Measurements from ENCODE around the gene ASMTL.
"Not testable (repeated sequence)": the region's sequence is repeated elsewhere in the genome, so short reads cannot be mapped to it uniquely, and the experiment has no call there.

Gene ASMTL

DNA sequence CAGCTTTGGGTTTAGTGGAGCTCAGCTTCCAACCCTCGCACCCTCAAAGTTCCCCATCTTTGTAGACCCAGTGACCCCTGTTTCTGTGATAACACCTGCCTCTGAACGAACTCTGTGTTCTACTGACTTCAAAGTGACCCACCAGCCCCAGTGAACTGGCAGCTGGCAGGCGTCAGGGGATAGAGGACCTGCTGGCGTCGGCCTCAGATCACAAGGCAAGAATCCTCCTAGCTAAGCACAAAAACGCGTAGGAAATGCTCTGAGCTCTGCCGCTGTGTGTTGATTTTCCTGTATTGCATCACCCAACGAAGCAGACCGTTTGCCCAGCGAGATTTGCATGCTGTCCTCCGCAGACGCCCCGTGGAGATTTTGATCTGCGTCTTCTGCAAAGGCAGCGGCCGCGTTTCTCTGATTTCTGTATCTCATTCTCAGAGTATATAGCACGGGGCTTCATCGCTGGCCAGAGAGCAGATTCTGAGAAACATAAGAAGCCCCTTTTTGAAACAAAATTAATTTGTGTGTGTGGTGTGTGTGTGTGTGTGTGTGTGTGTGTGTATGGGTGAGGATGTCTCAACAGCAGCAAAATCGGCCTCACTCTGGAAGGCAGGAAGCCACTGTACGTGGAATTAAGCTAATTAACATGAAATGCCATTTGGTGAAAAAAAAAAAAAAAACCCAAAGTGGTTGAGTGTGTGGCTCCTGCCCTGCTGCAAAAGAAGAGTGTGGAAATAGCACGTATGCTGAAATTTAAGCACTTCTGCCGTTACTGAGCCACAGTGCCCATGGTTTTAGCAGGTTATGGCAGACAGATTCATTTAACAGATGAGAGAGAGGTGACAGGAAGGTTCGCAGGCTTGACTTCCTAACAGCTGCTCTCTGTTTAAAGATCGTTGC lies 29.2 kb upstream of the ASMTL start:
- peak; percentile 67 for DNase-seq

DNA sequence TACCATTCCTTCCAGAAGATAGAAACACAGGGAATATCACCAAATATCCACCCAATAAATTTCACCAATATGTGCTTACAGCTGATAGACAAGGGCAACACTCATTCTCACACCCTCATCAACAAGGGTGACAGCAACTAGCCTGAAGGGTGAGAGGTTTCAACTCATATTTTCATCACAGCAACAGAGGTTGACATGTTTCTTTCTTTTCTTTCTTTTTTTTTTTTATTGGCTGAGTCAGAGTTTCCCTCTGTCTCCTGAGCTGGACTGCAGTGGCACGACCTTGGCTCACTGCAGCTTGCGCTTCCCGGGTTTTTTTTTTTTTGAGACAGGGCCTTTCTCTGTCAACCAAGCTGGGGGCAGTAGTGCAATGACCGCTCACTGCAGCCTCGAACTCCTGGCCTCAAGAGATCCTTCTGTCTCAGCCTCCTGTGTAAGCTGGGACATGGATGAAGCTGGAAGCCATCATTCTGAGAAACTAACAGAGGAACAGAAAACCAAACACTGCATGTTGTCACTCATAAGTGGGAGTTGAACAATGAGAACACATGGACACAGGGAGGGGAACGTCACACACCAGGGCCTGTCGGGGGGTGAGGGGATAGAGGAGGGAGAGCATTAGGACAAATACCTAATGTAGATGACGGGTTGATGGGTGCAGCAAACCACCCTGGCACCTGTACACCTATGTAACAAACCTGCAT lies 27.5 kb upstream of the ASMTL start:
- DNase-seq = no peak

- DNase-seq = no peak
Measured at GRCh38 chrX:1477801-1478458, 25.2 kb upstream of the ASMTL start.

- DNase-seq = no peak
Measured at GRCh38 chrX:1477229-1477628, 24.5 kb upstream of the ASMTL start.

DNA sequence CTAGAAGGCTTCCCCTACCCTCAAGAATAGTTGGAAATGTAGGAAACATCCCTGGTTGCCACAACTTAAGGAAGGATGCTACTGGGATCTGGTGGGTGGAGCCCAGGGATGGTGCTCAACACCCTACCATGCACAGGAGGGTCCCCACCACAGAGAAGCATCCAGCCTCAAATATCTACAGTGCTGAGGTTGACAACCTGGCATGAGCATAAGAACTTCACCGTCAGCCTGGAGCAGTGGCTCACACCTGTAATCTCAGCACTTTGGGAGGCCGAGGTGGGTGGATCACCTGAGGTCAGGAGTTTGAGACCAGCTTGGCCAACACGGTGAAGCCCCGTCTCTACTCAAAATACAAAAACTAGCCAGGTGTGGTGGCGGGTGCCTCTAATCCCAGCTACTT lies 24.0 kb upstream of the ASMTL start:
- no peak for DNase-seq

DNA sequence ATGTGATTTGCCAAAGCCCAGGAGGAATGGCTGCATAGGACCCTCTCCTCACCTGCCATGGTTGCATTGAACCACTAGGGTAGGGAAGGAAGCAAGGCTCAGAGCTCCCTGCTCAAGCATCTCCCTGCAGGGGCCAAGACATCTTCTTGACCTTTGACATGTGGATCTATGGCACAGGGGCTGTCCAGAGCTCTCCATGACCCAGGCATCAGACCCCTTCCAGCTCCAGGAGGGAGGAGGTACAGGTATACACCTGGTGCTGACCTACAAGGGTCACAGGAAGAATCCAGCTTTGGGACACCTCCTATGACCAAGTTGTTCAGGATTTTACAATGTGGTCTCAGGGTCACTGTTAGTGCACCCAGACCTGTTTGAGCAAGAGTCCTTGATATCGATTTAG lies 23.2 kb upstream of the ASMTL start:
- no peak for DNase-seq

DNA sequence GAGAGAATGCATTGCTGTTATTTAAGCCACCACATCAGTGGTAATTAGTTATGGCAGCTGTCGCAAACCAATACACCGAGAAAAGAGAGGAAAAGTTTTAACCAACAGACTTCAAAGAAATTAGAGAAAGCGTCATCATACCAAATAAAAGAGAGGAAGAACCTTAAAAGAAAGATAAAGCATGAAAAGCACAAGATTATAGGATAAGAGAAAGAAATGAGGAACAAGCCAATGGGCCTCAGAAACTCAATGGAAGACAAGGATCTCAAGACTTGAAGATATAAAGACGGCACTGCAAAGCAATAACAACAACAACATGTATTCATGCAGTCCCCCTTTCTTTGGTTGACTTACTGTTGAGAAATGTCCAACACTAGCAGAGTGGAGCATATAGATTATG lies 22.8 kb upstream of the ASMTL start:
- DNase-seq = no peak

DNA sequence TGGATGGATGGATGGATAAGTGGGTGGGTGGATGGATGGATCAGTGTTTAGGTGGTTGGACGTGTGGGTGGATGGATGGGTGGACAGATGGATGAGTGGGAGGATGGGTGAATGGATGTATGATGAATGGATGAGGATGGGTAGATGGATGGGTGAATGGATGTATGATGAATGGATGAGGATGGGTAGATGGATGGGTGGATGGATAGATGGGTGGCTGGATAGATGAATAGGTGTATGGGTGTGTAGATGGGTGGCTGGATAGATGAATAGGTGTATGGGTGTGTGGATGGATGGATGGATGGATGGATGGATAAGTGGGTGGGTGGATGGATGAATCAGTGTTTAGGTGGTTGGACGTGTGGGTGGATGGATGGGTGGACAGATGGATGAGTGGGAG lies 21.9 kb upstream of the ASMTL start:
- DNase-seq = not testable (repeated sequence)

- no peak for DNase-seq
Measured at GRCh38 chrX:1472975-1473374, 20.3 kb upstream of the ASMTL start.

- DNase-seq = peak; percentile 73
Measured at GRCh38 chrX:1468250-1468772, 15.6 kb upstream of the ASMTL start.

DNA sequence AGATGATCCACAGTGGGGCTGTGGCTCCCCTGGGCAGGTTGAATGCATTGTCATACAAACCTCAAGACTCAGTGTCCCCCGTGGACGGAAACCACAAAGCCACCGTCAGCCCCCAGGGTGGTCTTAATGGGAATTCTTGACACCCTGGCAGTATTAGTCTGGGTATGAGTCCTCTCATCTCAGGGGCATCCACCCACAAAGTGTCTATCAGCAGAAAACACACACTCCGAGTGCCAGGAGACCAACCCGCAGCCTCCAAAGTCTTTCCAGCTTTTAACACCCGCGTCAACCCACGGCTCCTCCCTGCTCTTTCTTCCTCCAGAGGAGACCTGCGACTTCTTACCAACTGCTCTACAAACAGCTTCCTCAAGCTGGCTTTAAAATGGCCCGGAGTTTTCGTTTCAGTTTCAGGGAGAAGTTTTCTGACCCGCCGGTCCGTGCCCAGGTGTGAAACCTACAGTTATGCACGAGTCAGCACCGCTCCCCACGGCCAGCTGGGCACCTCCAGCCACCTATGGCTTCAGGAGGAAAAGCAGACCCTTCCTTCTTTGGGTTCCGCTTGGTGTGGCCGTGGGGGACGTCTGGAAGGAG lies 14.4 kb upstream of the ASMTL start:
- DNase-seq = no peak

DNA sequence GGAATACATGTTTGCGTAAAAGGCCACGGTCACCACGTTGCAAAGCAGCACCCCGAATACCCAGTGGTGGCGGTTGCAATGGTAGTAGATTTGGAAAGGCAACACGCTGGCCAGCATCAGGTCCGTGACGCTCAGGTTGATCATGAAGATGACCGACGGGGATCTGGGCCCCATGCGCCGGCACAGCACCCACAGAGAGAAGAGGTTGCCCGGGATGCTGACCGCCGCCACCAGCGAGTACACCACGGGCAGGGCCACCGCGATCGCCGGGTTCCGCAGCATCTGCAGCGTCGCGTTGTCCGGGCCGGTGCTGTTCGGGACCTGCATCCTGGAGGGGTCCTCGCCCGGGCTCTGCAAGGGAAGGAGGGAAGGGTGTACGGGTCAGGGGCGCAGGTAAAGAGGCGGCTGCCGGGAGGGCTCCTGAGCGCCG lies 13.5 kb upstream of the ASMTL start:
- DNase-seq = no peak

DNA sequence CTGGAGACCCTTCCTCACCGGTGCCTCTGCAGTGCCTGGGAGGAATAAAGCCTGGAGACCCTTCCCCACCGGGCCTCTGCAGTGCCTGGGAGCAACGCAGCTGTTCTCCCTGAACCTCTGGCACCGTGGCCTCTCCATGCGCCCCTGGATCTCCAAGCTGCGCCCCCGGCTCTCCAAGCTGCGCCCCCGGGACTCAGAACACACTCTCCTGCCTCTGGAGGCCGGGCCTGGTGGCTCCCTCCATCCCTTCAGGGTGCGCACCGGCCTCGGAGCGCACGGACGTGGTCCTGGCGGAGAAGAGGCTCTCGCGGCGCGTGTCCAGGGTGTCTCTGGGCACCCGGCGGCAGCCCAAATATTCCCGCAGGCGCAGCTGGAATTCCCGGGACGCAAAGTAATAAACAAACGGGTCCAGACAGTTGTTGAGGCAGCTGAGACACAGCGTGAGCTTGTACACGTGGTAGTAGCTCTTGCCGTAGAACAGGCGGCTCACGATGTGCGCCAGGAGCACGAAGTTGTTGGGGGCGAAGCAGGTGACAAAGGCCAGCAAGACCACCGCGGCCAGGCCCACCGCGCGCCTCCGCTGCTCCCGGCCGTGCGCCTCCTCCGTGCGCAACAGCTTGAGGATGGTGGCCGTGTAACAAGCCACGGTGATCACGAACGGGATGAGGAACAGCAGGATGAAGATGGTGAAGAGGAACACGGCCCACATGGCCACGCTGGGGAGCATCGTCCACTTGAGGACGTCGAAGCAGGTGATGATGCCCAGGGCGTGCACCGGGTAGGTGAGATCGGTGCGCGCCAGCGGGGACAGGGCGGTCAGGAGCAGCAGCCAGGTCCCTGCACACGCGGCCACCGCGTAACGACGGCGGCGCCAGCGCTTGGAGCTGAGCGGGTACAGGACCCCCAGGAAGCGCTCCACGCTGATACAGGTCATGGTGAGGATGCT lies 12.8 kb upstream of the ASMTL start:
- DNase-seq = no peak

DNA sequence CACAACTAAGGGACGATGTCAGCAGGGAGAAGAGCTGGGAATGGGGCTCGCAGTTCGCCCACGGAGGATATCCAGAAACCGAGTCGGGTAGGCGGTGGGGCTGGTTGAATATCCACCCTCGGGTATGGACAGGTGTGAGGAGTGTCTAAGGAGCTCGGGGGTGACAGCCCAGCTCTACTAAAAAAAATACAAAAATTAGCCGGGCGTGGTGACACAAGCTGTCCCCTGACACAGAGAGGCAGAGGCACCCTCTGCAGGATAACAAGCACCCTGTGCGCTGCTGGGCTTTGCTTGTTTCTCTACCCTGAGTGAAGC lies 12.2 kb upstream of the ASMTL start:
- DNase-seq = no peak

DNA sequence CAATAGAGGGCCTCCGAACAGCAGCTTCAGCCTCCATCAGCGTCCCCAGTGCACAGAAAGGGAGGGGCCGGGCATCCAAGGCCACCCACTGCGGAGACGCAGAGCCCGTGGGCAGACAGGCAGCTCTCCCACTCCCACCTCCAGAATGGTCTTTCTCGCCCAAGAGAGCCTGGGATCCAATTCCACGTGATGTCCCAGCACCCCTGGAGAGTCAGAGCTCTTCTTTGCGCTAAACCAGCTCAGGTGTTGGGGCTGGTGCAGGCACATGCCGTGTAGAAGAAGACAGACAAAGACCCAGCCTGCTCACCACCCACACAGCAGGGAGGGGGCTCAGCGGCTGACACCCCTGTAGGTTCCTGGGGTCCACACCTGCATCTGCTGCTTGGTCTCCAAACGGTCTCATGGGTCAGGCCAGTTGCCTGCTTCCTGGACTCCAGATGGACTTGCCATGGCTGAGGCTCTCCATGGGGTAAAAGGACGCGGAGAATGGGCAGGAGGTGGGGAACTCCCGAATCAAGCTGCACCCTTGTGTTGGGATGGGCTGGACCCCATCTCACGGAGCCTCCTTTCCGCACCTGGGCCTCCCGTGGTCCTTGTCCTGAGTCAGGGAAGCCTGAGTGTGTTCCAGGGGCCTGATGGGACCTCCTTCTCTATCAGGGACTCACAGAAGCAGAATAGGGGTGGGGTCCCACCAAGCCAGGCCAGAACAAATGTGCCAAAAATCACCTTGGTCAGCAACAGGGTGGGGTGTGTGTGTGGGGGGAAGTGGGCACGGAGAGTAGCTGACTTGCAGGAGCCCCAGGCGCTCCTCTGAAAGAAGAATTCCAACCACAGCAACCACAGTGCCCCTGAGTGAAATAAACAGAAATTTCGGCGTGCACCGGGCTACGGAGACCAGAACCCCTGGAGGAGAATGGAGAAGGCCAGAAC lies 11.6 kb upstream of the ASMTL start:
- no peak for DNase-seq

DNA sequence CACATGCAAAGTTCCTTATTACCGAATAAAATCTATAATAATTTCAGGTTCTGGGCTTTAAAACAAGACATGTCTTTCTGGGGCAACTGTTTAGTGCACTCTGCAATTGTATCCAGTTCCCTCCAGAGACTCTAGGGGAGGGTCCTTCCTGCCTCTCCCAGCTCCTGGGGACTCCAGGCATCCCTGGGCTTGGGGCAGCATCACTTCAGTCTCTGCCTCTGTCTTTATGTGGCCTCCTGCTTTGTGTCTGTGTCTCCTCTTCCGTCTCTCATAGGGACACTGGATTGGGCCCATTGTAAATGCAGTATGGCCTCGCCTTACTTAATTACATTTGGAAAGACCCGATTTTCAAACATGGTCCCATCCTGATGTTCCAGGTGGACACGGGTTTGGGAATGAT lies 10.9 kb upstream of the ASMTL start:
- DNase-seq = no peak

DNA sequence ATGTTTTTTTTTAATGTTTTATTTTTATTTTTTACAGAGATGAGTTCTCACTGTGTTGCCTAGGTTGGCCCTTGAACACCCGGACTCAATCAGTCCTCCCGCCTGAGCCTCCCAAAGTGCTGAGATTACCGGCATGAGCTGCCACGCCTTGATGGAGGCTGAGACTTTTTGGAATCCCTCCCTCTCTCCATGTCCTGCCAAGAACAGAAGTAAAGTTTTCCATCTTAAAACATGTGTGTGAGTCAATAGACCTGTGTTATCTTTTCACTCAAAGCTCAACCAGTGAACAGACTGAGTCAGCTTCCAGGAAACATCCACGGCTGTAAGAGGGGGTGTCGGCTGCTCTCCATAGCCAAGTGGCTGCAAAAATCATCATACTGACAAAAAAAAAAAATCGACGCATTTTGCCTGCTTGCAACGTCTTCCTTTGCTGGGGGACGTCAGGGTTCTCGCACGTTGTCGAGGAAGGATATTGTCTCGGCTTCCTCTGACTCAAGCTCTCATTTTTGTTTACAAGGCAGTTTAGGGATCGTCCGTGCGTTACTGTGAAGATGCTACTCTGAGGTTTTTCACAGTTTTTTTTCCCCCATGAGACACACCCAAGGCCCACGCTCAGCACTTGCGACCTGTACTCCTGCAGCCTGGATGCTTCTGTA lies 10.0 kb upstream of the ASMTL start:
- DNase-seq = peak; percentile 68

GRCh38 chrX:1462110-1462509 lies 9.4 kb upstream of the ASMTL start:
- no peak for DNase-seq

GRCh38 chrX:1455948-1456280 lies 3.2 kb upstream of the ASMTL start:
- no peak for DNase-seq

DNA sequence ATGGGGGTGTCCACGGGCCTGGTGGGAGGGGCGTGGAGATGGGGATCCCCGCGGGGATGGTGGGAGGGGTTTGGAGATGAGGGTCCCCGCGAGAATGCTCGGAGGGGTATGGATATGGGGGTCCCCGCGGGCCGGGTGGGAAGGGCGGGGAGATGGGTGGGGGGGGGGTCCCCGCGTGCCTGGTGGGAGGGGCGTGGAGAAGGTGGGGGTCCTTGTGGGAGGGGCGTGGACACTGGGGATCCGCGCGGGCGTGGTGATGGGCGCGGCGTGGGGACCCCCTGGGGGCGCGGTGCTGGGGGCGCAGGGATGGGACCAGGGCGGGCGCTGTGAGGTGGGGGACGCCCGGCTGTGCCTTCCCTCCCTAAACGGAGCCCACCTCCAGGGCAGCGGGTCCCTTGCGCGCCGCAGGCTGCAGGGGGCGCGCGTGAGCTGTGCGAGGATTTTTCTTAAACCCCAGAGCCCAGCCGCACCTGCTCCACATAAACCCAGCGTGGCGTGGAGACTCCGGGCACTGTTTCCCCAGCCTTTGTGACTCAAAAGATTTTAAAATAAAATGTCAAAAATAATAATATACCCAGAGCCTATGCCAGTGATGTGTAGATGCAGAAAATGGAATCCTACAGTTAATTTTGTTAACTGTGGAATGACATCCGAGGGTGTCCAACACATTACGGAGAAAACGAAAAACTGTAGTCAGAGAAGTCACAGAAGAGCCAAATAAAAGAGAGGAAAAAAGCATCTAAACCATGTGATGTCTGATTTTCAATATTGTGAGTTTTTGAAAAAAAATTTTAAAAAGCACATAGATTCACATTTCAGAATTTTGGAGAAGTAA lies 1.5 kb upstream of the ASMTL start:
- peak; percentile 84 for DNase-seq
